A673 (cell line): ENCODE measurements around the gene TMEM217. TPM values are rescaled to one million over a fixed set of nuclear protein-coding genes. Genes with fewer than 3 reads are reported as not detected.

Experiments used
- BruUV-seq: library from RNA; stranded (reverse); fragments of 400-500 nt; replicated peaks from 2 replicates; lab custom pipeline; 2021; lab: Mats Ljungman, UMichigan
- CTCF ChIA-PET: fragments of 300-600 bp; sonication (Branson Sonifier 250); formaldehyde crosslinking; loops from one replicate; lab custom pipeline; 2022; ENCODE audit warnings: antibody characterized with exemption; lab: Charles Lee
- POLR2A ChIA-PET: fragments of 300-600 bp; sonication (Branson Sonifier 250); formaldehyde crosslinking; loops from one replicate; lab custom pipeline; 2022; ENCODE audit warnings: antibody characterized with exemption; ENCODE audit not compliant: low non-redundant PET; lab: Charles Lee
- DNase-seq: peaks from one replicate; pipeline ENCODE4 v3.0.0-alpha.2; 2015; ENCODE audit warnings: low spot score
- H3K27ac ChIP-seq: fragments of 200-600 bp; sonication (generic); 2 replicates; pipeline ENCODE4 v1.5.1; 2016; ENCODE audit warnings: mixed run types, low read depth, mild to moderate bottlenecking, mixed read lengths, antibody characterized with exemption, low read length; ENCODE audit not compliant: poor library complexity, severe bottlenecking
- H3K27me3 ChIP-seq: fragments of 200-600 bp; sonication (generic); replicated peaks from 2 replicates; pipeline ENCODE4 v1.6.1; 2017; ENCODE audit warnings: mixed run types, low read depth, mild to moderate bottlenecking, mixed read lengths, antibody characterized with exemption, low read length; ENCODE audit not compliant: insufficient read depth, poor library complexity
- H3K36me3 ChIP-seq: fragments of 200-600 bp; sonication (generic); 2 replicates; pipeline ENCODE4 v1.6.1; 2016; ENCODE audit warnings: mixed run types, mild to moderate bottlenecking, mixed read lengths, antibody characterized with exemption, low read length; ENCODE audit not compliant: insufficient read depth, poor library complexity, severe bottlenecking
- H3K4me1 ChIP-seq: fragments of 200-600 bp; sonication (generic); 2 replicates; pipeline ENCODE4 v1.6.1; 2017; ENCODE audit warnings: mixed run types, mild to moderate bottlenecking, mixed read lengths, antibody characterized with exemption, low read length; ENCODE audit not compliant: insufficient read depth, poor library complexity, severe bottlenecking
- H3K4me3 ChIP-seq: fragments of 200-600 bp; sonication (generic); 2 replicates; pipeline ENCODE4 v1.5.1; 2016; ENCODE audit warnings: low read depth, mixed run types, mild to moderate bottlenecking, mixed read lengths, low read length; ENCODE audit not compliant: poor library complexity, severe bottlenecking
- H3K9me3 ChIP-seq: fragments of 200-600 bp; sonication (generic); 2 replicates; pipeline ENCODE4 v1.6.1; 2016; ENCODE audit warnings: mixed run types, low read depth, mild to moderate bottlenecking, mixed read lengths, antibody characterized with exemption, low read length; ENCODE audit not compliant: poor library complexity, severe bottlenecking
- CTCF ChIP-seq: fragments of 300-800, 200-600 bp; sonication (generic); conservative IDR thresholded peaks from 2 replicates; pipeline ENCODE4 v1.5.1; 2017; ENCODE audit warnings: low read depth, mild to moderate bottlenecking, antibody characterized with exemption, low read length, moderate library complexity, mixed read lengths
- EZH2 ChIP-seq: fragments of 200-600 bp; sonication (generic); IDR thresholded peaks from 2 replicates; pipeline ENCODE4 v1.6.1; 2017; ENCODE audit warnings: borderline replicate concordance, low read depth, mild to moderate bottlenecking, mixed read lengths, antibody characterized with exemption, low read length; ENCODE audit not compliant: poor library complexity, severe bottlenecking
- intact Hi-C: fragments of 100-400 bp; cut with micrococcal nuclease; formaldehyde crosslinking; loops from one replicate; pipeline ENCODE4 v1.10.0; 2022; ENCODE audit not compliant: unreplicated experiment
- total RNA-seq: library from RNA; stranded (reverse); gene quantifications from 2 replicates; pipeline ENCODE4 v1.2.3, GENCODE V29; 2021

The TMEM217 gene
- total RNA-seq, 1 experiment from 2014 or later = 0.37 TPM

GRCh38 chr6:37239950-37240713 is 17.8 kb downstream of the TMEM217 start:
- H3K27ac ChIP-seq = no peak overlapping the region
- no peaks in the 10 kb centered on the region for H3K9me3 ChIP-seq
- H3K27me3 ChIP-seq = no peaks in the 10 kb centered on the region
- peak; percentile 70 for DNase-seq
- H3K4me1 ChIP-seq = peaks cover 9% of the 10 kb centered on the region
- BruUV-seq = no TSS peak
- POLR2A ChIA-PET = no interaction called here
- H3K36me3 ChIP-seq = no peaks in the 10 kb centered on the region
- intact Hi-C loops = no loop called here
- H3K4me3 ChIP-seq = no peak overlapping the region
- CTCF ChIA-PET = no interaction called here
- TF ChIP-seq EZH2 (no peak), CTCF (no peak)

GRCh38 chr6:37239526-37239925 is 18.4 kb downstream of the TMEM217 start:
- Histone ChIP-seq H3K27me3 (no peaks in the 10 kb centered on the region), H3K9me3 (no peaks in the 10 kb centered on the region), H3K27ac (no peak overlapping the region), H3K4me3 (no peak overlapping the region), H3K36me3 (no peaks in the 10 kb centered on the region), H3K4me1 (peaks cover 9% of the 10 kb centered on the region)
- ChIA-PET POLR2A (no interaction called here), CTCF (no interaction called here)
- BruUV-seq = no TSS peak
- no peak for DNase-seq
- TF ChIP-seq EZH2 (no peak), CTCF (no peak)
- intact Hi-C loops = no loop called here

GRCh38 chr6:37238381-37238780 is 19.6 kb downstream of the TMEM217 start:
- intact Hi-C loops = no loop called here
- no peak for DNase-seq
- H3K9me3 ChIP-seq = no peaks in the 10 kb centered on the region
- no peak overlapping the region for H3K27ac ChIP-seq
- no peaks in the 10 kb centered on the region for H3K27me3 ChIP-seq
- ChIA-PET CTCF (no interaction called here), POLR2A (no interaction called here)
- TF ChIP-seq CTCF = no peak
- no peak for TF ChIP-seq EZH2
- peaks cover 9% of the 10 kb centered on the region for H3K4me1 ChIP-seq
- no peak overlapping the region for H3K4me3 ChIP-seq
- no TSS peak for BruUV-seq
- no peaks in the 10 kb centered on the region for H3K36me3 ChIP-seq
